GM20000 (cell line): ENCODE data around the gene CD53.

Experiments
- DNase-seq: peaks from one replicate; pipeline ENCODE4 v3.0.0; 2012; ENCODE audit warnings: low spot score
- TF ChIP-seq, protein P1 (sequence below): IDR thresholded peaks from 2 replicates; pipeline ENCODE4 v1.5.1; 2012; ENCODE audit warnings: mild to moderate bottlenecking, control low read depth; ENCODE audit errors: extremely low read depth, missing control alignments

Gene CD53

DNA sequence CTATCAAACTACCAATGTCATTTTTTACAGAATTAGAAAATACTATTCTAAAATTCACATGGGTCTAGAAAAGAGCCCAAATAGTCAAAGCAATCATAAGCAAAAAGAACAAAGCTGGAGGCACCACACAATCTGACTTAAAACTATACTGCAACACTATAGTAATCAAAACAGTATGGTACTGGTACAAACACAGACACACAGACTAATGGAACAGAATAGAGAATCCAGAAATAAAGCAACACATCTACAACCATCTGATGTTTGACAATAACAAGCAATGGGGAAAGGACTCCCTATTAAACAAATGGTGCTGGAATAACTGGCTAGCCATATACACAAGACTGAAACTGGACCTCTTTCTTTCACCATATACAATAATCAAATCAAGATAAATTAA, 39.8 kb downstream of the CD53 start:
- no peak for DNase-seq
- TF ChIP-seq, protein P1, sequence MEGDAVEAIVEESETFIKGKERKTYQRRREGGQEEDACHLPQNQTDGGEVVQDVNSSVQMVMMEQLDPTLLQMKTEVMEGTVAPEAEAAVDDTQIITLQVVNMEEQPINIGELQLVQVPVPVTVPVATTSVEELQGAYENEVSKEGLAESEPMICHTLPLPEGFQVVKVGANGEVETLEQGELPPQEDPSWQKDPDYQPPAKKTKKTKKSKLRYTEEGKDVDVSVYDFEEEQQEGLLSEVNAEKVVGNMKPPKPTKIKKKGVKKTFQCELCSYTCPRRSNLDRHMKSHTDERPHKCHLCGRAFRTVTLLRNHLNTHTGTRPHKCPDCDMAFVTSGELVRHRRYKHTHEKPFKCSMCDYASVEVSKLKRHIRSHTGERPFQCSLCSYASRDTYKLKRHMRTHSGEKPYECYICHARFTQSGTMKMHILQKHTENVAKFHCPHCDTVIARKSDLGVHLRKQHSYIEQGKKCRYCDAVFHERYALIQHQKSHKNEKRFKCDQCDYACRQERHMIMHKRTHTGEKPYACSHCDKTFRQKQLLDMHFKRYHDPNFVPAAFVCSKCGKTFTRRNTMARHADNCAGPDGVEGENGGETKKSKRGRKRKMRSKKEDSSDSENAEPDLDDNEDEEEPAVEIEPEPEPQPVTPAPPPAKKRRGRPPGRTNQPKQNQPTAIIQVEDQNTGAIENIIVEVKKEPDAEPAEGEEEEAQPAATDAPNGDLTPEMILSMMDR: no peak

GRCh38 chr1:110914676-110915075, 41.7 kb downstream of the CD53 start:
- TF ChIP-seq, protein P1: no peak
- no peak for DNase-seq

DNA sequence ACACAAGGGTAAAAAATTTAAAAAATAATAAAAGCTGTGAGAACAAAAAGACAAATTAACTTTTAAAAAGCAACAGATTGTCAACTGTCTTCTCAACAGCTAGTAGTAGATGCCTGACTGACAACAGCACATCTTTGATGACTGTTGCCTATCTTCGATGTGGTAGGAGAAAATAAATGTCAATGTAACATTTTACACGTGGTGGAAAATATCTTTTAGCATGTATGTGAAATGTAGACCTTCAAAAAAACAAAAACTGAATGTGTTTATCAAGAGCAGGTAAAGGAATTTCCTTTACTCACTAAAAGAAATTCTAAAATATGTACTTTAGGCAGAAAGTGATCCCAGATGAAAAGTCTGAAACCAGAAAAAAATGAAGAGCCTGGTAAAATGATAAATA, 42.9 kb downstream of the CD53 start:
- TF ChIP-seq, protein P1: no peak
- DNase-seq: no peak

- DNase-seq: no peak
- TF ChIP-seq, protein P1: no peak
Observed at GRCh38 chr1:110916274-110916668, 43.3 kb downstream of the CD53 start.

DNA sequence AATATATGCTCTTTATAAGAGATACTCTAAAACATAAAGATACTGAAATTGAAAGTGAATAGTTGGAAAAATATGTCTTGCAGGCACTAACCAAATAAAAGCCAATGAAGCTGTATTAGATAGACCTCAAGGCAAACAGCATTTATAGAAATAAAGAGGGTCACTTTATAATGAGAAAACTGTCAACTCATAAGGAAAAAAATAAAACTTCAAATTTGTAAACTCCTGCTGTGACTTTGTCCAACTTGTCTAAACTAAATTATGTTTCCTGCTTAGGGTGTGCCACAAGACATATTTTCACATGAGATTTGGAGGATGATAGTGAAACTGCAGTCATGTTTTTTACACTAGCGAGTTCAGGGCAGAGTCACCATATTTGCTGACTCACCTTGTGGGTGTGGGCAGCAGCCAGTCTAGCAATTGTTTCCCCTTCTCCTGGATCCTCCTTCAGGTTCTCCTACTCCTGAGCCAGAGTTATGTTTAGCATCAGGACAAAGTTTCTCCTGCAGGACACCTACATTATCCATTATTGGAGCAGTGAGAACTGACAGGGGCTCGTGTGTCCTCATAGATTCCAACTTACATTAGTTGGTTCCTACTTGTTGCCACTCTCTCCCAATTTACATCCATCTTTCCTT, 43.8 kb downstream of the CD53 start:
- peak; percentile 25 for DNase-seq
- TF ChIP-seq, protein P1: no peak

GRCh38 chr1:110918016-110918415, 45.1 kb downstream of the CD53 start:
- no peak for DNase-seq
- TF ChIP-seq, protein P1: no peak

GRCh38 chr1:110921953-110922352, 49.0 kb downstream of the CD53 start:
- no peak for DNase-seq
- TF ChIP-seq, protein P1: no peak
